ENCODE data around the gene KLHL40.

Gene KLHL40

DNA sequence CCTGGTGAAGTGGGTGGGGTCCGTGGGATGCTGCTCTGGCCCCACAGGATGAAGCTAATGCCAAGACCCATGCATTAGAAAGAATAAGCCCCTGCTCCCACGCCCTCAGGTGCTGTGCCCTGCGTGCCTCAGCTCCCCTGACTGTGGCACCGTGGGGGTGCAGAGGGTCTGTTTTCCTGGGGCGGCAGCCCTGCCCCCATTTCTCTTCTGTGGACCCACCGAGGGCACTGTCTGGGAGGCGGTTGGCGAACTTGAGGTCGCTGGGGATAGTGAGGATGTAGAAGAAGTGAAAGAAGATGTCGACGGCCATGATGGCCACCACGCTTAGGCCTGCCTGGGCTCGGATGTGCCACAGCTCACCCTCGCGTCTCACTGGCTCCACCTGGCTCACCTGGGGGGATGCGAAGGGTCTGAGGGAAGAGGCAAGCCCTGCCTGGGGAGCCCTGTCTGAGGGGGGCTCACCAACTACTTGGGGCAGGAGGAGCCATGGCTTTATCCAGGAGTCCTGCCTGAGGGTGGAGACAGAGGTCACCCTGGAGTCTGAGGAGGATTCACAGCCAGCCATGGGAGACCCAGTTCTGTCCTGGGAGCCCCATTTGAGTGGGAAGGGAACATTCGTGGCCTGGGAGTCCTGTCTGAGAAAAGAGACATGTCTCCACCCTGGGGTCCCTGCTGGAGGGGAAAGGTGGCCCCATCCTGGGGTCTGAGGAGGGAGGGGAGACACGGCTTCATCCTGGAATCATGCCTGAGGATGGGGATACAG is 12.1 kb downstream of the KLHL40 start:
- H3K27me3 ChIP-seq (ENCODE audit: control insufficient read depth, insufficient read depth, low read length), result peaks cover 42% of the 10 kb centered on the region
- no peaks in the 10 kb centered on the region for H3K9me3 ChIP-seq (replicated peaks; ENCODE audit: low read length)
- H3K36me3 ChIP-seq (ENCODE audit: insufficient read depth, low read length), result no peaks in the 10 kb centered on the region
- no peak overlapping the region for H3K9ac ChIP-seq (ENCODE audit: low read depth, low read length)
- H3K4me2 ChIP-seq (ENCODE audit: low read length), result no peak overlapping the region
- no peak overlapping the region for H3K4me3 ChIP-seq (ENCODE audit: low read length)
- H3K4me1 ChIP-seq (ENCODE audit: control insufficient read depth, insufficient read depth, low read length), result peaks cover 3% of the 10 kb centered on the region

DNA sequence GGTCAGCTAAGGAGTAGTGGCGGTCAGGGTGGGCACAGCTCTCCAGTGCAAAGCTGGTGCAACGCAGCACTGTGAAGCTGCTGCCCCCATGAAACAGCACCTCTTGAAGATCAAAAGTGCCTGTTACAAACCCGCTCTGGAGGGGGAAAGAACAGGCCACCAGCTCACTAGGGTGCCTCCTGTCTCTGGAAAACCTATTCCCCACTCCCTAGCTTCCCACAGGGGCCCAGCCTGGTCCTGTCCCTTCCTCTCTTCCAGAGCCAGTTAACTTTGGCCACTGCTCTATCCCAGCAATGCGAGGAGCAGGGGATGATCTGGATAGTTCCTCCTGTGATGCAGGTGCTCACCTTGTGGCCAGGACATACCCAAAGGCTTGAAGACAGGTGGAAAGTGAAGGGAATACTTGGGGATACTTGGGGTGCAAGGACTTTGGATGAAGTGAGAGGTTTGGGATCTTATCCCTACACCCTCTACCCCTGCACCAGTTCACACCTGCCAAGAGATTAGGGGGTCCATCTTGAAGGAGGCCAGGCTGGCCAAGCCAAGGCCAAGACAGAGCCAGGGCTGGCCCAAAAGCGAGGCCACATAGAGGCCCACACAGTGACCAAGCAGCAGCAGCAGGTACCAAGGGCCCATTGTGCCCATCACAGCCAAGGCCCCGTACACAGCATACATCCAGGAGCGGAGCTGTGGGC is 13.0 kb downstream of the KLHL40 start:
- peaks cover 3% of the 10 kb centered on the region for H3K4me1 ChIP-seq (ENCODE audit: control insufficient read depth, insufficient read depth, low read length)
- H3K9ac ChIP-seq (ENCODE audit: low read depth, low read length), result no peak overlapping the region
- no peaks in the 10 kb centered on the region for H3K36me3 ChIP-seq (ENCODE audit: insufficient read depth, low read length)
- H3K4me3 ChIP-seq (ENCODE audit: low read length), result no peak overlapping the region
- no peaks in the 10 kb centered on the region for H3K9me3 ChIP-seq (replicated peaks; ENCODE audit: low read length)
- peaks cover 42% of the 10 kb centered on the region for H3K27me3 ChIP-seq (ENCODE audit: control insufficient read depth, insufficient read depth, low read length)
- H3K4me2 ChIP-seq (ENCODE audit: low read length), result no peak overlapping the region

DNA sequence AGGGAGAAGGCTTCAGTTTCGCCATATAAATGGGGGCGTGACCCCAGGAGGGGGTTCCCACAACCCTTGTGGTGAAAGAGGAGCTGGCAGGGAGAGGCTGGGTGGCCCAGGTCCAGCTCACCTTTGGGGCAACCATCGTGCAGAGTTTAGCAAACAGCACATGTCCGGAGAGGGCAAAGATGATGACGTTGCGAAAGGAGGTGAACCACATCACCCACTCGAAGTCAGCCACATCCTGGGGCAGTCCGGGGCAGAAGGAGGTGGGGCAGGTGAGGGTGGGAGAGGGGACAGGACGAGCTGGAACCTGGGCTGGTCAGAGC is 13.5 kb downstream of the KLHL40 start:
- H3K36me3 ChIP-seq (ENCODE audit: insufficient read depth, low read length), result no peaks in the 10 kb centered on the region
- no peak overlapping the region for H3K4me3 ChIP-seq (ENCODE audit: low read length)
- peaks cover 38% of the 10 kb centered on the region for H3K27me3 ChIP-seq (ENCODE audit: control insufficient read depth, insufficient read depth, low read length)
- H3K4me1 ChIP-seq (ENCODE audit: control insufficient read depth, insufficient read depth, low read length), result peaks cover 3% of the 10 kb centered on the region
- H3K4me2 ChIP-seq (ENCODE audit: low read length), result no peak overlapping the region
- H3K9me3 ChIP-seq (replicated peaks; ENCODE audit: low read length), result no peaks in the 10 kb centered on the region
- H3K9ac ChIP-seq (ENCODE audit: low read depth, low read length), result no peak overlapping the region

DNA sequence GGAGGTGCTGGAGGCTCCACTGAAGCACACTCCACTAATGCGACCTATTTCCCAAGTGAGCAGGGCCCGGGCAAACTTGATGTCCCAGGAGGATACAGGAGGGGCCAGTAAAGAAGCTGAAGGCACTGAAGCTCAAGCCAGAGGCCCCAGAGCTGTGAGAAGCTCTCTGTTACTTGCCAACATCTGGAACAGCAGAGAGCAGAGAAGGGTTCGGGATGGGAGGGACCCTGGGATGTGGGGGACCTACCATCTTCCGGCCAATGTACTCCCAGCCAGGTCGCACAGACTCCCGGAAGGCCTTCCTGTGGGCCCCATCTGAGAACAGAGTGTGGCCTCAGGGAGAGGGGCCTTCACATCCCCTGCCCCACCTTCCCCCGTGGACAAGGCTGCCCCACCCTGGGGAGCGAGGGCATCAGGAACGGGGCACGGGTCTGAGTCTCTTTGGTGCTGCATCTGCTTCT is 14.2 kb downstream of the KLHL40 start:
- Histone ChIP-seq H3K27me3 (ENCODE audit: control insufficient read depth, insufficient read depth, low read length) (peaks cover 31% of the 10 kb centered on the region), H3K4me2 (ENCODE audit: low read length) (no peak overlapping the region), H3K9me3 (replicated peaks; ENCODE audit: low read length) (no peaks in the 10 kb centered on the region), H3K36me3 (ENCODE audit: insufficient read depth, low read length) (no peaks in the 10 kb centered on the region), H3K4me1 (ENCODE audit: control insufficient read depth, insufficient read depth, low read length) (peaks cover 3% of the 10 kb centered on the region), H3K4me3 (ENCODE audit: low read length) (no peak overlapping the region), H3K9ac (ENCODE audit: low read depth, low read length) (no peak overlapping the region)

DNA sequence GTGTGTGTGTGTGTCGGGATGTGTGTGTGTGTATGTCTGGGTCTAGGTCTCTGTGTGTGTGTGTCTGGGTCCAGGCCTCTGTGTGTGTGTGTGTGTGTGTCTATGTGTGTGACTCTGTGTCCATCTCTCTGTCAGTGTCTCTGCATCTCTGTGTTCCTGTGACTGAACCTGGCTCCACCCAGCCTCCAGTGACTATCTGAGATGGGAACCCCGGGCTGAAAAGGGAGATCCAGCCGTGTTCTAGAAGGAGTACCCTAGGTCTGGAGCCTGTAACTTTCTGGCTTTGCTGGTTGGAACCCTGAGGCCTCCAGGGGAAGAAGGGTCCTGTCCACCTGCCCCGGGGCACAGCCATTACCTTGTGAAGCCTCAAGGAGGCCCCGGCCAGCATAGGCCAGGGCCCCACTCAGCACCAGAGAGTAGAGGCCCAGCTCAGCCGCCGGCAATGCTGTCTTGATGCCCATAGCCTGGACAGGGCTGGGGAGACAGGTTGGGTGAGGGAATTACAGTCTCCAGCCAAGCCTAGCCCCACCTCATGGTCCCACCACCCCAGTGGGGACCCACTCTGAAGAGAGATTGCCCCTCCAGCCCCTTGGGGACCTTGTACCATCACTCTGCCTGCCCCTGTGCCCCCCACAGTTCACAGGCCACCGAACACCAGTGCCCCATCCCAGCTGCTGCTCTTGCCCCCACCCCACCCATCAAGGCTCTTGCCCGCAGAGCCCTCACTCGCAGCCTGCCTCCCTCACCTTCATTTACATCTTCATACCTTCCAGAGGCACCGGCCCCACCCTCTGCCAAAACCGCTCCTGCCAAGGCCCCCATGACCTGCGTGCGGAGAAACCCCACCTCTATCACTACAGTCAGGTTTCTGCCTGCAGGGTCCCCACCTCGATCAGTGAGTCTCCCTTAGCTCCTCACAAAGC is 15.3 kb downstream of the KLHL40 start:
- Histone ChIP-seq H3K4me1 (ENCODE audit: control insufficient read depth, insufficient read depth, low read length) (peaks cover 3% of the 10 kb centered on the region), H3K4me3 (ENCODE audit: low read length) (no peak overlapping the region), H3K36me3 (ENCODE audit: insufficient read depth, low read length) (no peaks in the 10 kb centered on the region), H3K27me3 (ENCODE audit: control insufficient read depth, insufficient read depth, low read length) (peaks cover 21% of the 10 kb centered on the region), H3K4me2 (ENCODE audit: low read length) (no peak overlapping the region), H3K9ac (ENCODE audit: low read depth, low read length) (no peak overlapping the region), H3K9me3 (replicated peaks; ENCODE audit: low read length) (no peaks in the 10 kb centered on the region)

DNA sequence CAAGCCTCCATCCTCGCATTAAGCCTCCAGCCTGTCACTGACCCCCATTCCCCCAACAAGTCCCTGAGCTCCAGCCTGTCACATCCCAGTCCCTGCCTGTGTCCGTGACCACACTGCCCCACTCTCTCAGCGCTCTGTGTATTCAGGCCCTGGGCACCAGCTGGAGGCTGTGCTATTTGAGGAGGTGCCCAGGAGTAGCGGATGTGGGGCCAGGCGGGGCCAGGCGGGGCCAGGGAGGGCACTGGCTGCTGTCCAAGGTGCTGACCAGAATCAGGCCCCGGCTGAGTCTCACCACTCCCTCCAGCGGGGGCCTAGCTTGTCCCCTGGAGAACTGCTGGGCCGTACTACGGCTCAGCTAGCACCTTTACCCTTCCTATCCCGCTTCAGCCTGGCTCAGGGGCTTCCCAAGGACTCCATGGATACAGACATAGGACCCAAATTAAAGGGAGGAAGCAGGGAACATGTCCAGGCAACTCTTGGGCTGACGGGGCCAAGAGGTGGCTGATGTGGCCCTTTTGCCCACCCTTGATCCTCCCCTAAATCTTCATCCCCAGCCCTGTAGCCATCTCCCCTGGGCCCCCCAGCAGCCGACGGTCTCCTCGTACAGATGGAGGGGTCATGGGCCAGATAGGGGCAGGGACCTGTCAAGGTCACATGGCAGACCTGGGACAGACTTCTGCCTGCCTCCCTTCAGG is 16.2 kb downstream of the KLHL40 start:
- H3K9me3 ChIP-seq (replicated peaks; ENCODE audit: low read length), result no peaks in the 10 kb centered on the region
- peaks cover 19% of the 10 kb centered on the region for H3K27me3 ChIP-seq (ENCODE audit: control insufficient read depth, insufficient read depth, low read length)
- H3K4me1 ChIP-seq (ENCODE audit: control insufficient read depth, insufficient read depth, low read length), result peaks cover 3% of the 10 kb centered on the region
- no peak overlapping the region for H3K4me3 ChIP-seq (ENCODE audit: low read length)
- H3K36me3 ChIP-seq (ENCODE audit: insufficient read depth, low read length), result no peaks in the 10 kb centered on the region
- H3K9ac ChIP-seq (ENCODE audit: low read depth, low read length), result no peak overlapping the region
- no peak overlapping the region for H3K4me2 ChIP-seq (ENCODE audit: low read length)

DNA sequence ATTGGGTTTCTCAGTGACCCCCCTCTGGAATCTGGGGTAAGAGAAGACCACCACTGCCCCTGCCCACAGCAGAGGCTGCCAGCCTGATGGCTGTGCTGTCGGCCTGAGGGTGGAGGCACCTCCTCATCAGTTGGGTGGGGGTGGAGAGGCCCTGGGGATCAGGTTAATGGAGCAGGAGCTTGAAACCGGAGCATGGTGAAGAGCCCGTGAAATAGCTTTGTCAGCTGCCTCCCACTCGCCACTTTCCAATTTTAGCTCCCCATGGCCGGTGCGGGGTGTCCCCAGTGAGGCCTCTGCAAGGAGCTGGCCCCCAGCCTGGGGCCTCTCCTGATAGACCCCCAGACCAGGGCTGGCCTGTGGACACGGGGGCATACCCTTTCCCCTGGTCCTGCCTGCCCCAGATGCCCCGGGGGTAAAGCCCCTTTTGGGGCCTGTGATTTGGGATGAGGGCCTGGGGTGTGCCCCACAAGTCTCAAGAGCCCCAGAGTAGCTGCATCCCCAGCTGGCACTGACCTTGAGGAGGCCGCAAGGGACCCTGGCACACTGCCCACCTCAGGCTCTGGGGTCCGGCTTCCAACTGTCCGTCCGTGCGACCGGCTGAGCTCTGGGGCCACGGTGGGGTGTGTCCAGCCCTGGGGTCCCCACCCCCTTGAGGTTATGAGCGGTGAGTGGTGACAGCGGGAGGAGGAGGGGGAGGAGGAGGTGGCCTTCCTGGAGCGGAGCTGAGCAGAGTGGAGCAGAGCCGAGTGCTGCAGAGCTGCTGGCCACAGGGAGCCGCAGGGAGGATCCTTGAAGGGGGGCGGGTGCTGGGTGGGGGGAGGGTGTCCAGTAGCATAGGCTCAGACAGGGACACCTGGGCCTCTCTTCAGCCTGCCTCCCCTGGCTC is 17.0 kb downstream of the KLHL40 start, which contains the start of gene HHATL:
Gene HHATL, minus strand, starts transcription at position 733 of the 886 bp plus-strand sequence. CDS start 1,972 bp downstream, outside the sequence.
- no peak within 1 kb of the TSS for H3K9ac ChIP-seq (ENCODE audit: low read depth, low read length)
- H3K36me3 ChIP-seq (ENCODE audit: insufficient read depth, low read length), result no peaks in the 10 kb centered on the region
- H3K9me3 ChIP-seq (replicated peaks; ENCODE audit: low read length), result no peaks in the 10 kb centered on the region
- no peak within 1 kb of the TSS for H3K4me2 ChIP-seq (ENCODE audit: low read length)
- H3K4me1 ChIP-seq (ENCODE audit: control insufficient read depth, insufficient read depth, low read length), result peaks cover 3% of the 10 kb centered on the region
- H3K27me3 ChIP-seq (ENCODE audit: control insufficient read depth, insufficient read depth, low read length), result peaks cover 24% of the 10 kb centered on the region
- no peak within 1 kb of the TSS for H3K4me3 ChIP-seq (ENCODE audit: low read length)

DNA sequence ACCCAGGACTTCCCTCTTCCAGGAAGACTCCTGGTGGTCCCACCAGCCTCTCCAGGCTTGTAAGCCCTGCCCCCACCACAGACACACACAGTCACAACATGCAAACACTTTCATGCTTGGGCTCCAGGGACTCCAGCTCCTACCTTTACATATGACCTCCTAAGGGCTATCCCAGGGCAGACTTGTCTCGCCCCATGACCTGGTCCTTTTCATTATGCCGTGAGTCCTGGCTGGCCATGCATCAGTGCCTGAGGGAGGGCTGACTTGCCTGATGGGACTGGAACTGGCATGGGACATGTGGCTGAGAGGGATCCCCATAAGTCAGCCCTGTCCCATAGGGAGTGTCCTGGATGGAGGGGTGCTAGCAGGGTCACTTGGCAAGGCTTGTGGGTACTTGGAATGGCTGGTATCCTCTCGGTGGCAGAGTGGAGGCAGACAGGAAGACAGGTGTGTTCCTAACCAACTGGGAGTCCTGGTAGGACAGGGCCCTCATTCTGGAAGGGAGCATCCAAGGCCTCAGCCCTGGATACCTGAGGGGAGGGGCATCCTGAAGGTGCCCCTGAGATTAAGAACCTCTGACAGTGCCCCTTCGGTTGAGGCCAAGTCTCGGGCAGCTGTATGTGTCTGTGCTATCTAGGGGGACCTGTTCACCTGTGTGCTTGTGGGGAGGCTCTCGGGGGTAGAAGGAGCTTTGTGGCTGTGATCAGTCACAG is 17.8 kb downstream of the KLHL40 start:
- no peak overlapping the region for H3K4me3 ChIP-seq (ENCODE audit: low read length)
- no peak overlapping the region for H3K4me2 ChIP-seq (ENCODE audit: low read length)
- H3K36me3 ChIP-seq (ENCODE audit: insufficient read depth, low read length), result no peaks in the 10 kb centered on the region
- H3K4me1 ChIP-seq (ENCODE audit: control insufficient read depth, insufficient read depth, low read length), result peaks cover 3% of the 10 kb centered on the region
- no peaks in the 10 kb centered on the region for H3K9me3 ChIP-seq (replicated peaks; ENCODE audit: low read length)
- H3K27me3 ChIP-seq (ENCODE audit: control insufficient read depth, insufficient read depth, low read length), result peaks cover 29% of the 10 kb centered on the region
- H3K9ac ChIP-seq (ENCODE audit: low read depth, low read length), result no peak overlapping the region

DNA sequence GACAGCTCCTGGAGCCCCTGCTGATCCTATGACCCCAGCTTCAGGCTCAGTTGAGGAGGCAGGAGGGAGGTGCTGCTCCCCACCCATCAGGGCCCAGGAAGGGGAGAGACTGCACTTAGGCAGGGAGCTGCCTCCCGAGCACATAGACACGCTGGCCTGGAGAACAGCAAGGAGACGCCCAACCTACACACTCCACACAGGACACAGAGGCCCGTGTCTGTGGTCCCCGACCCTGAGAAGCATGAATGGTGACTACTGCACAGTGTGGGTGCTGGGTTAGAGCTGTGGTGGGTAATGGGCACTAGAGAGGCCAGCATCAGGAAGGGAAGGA is 18.3 kb downstream of the KLHL40 start:
- H3K4me3 ChIP-seq (ENCODE audit: low read length), result no peak overlapping the region
- H3K27me3 ChIP-seq (ENCODE audit: control insufficient read depth, insufficient read depth, low read length), result peaks cover 27% of the 10 kb centered on the region
- H3K9ac ChIP-seq (ENCODE audit: low read depth, low read length), result no peak overlapping the region
- peaks cover 3% of the 10 kb centered on the region for H3K4me1 ChIP-seq (ENCODE audit: control insufficient read depth, insufficient read depth, low read length)
- no peaks in the 10 kb centered on the region for H3K9me3 ChIP-seq (replicated peaks; ENCODE audit: low read length)
- H3K4me2 ChIP-seq (ENCODE audit: low read length), result no peak overlapping the region
- H3K36me3 ChIP-seq (ENCODE audit: insufficient read depth, low read length), result no peaks in the 10 kb centered on the region

Data from skeletal muscle satellite cell (primary cell).